ENCODE measurements around the gene ARAF. TPM values are rescaled to one million over a fixed set of nuclear protein-coding genes. Genes with fewer than 3 reads are reported as not detected.

The ARAF gene
- total RNA-seq, 1 experiment from 2014 or later: 63.5 TPM

DNA sequence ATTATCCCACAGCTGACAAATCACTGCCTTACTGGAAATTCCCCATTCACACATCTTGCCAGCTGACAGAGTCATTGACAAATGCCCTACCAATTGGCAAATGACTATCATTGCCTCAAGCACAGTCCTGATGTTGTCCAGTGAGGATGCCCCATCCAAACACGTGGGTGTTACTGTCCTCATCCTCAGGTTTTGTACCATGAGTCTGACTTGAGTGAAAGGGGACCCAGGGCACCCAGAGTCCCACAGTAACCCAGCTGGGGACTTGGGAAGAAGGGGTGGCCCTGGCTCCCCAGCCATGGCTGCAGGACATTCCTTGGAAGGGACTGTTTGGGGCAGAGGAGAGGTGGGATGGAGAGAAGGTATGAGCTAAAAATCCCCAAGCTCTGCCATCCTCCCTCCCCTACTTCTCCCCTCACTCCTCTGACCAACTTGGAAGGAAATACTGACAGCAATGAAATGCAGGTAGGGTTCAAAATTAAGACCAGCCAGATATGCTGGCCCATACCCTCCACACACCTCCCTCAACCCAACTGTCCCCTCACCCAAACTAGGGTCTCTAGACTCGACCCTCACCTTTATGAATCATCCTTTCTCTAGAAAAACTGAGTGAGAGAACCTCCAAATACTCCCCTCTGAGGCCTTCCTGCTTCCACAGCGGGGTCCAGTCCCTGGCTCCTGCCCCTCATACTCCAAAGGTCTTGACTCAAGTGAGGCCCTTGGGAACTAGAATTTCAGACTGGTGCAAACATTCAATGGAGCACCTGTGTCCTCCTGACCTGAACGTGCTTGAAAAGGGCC is 26.3 kb downstream of the ARAF start:
- H3K4me1 Mint-ChIP-seq (ENCODE audit: insufficient read depth, unreplicated experiment): peaks cover 6% of the 10 kb centered on the region
- H3K27ac Mint-ChIP-seq (ENCODE audit: low read depth, unreplicated experiment): no peak overlapping the region
- POLR2A ChIA-PET: interaction anchor here (0.7 kb wide), 1 partner anchor 9 kb away, joined by 3 read pairs; no protein-coding TSS in a partner anchor
- intact Hi-C loops (cut with micrococcal nuclease): no loop called here
- CTCF ChIA-PET: interaction anchor here (0.6 kb wide), 1 partner anchor 48 kb away, joined by 3 read pairs; no protein-coding TSS in a partner anchor
- DNase-seq (ENCODE audit: unreplicated experiment): peak; percentile 49
- no peaks in the 10 kb centered on the region for H3K9me3 Mint-ChIP-seq (ENCODE audit: unreplicated experiment)
- H3K4me3 Mint-ChIP-seq (ENCODE audit: unreplicated experiment): no peak overlapping the region
- no peaks in the 10 kb centered on the region for H3K27me3 Mint-ChIP-seq (ENCODE audit: insufficient read depth, unreplicated experiment)
- H3K36me3 Mint-ChIP-seq (ENCODE audit: insufficient read depth, unreplicated experiment): peaks cover 43% of the 10 kb centered on the region
- BruUV-seq (replicated peaks): no TSS peak
- TF ChIP-seq, protein P1, sequence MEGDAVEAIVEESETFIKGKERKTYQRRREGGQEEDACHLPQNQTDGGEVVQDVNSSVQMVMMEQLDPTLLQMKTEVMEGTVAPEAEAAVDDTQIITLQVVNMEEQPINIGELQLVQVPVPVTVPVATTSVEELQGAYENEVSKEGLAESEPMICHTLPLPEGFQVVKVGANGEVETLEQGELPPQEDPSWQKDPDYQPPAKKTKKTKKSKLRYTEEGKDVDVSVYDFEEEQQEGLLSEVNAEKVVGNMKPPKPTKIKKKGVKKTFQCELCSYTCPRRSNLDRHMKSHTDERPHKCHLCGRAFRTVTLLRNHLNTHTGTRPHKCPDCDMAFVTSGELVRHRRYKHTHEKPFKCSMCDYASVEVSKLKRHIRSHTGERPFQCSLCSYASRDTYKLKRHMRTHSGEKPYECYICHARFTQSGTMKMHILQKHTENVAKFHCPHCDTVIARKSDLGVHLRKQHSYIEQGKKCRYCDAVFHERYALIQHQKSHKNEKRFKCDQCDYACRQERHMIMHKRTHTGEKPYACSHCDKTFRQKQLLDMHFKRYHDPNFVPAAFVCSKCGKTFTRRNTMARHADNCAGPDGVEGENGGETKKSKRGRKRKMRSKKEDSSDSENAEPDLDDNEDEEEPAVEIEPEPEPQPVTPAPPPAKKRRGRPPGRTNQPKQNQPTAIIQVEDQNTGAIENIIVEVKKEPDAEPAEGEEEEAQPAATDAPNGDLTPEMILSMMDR (IDR thresholded peaks at IDR 0.05; ENCODE audit: unreplicated experiment): no peak

- TF ChIP-seq, protein P1 (IDR thresholded peaks at IDR 0.05; ENCODE audit: unreplicated experiment): no peak
- H3K27ac Mint-ChIP-seq (ENCODE audit: low read depth, unreplicated experiment): no peak overlapping the region
- no peak overlapping the region for H3K4me3 Mint-ChIP-seq (ENCODE audit: unreplicated experiment)
- intact Hi-C loops (cut with micrococcal nuclease): no loop called here
- POLR2A ChIA-PET: no interaction called here
- no peaks in the 10 kb centered on the region for H3K9me3 Mint-ChIP-seq (ENCODE audit: unreplicated experiment)
- no peak for DNase-seq (ENCODE audit: unreplicated experiment)
- peaks cover 39% of the 10 kb centered on the region for H3K36me3 Mint-ChIP-seq (ENCODE audit: insufficient read depth, unreplicated experiment)
- H3K4me1 Mint-ChIP-seq (ENCODE audit: insufficient read depth, unreplicated experiment): peaks cover 6% of the 10 kb centered on the region
- CTCF ChIA-PET: interaction anchor here (0.6 to 1.0 kb wide), 2 partner anchors 19 to 49 kb away, joined by 3 to 4 read pairs; no protein-coding TSS in a partner anchor
- H3K27me3 Mint-ChIP-seq (ENCODE audit: insufficient read depth, unreplicated experiment): no peaks in the 10 kb centered on the region
- BruUV-seq (replicated peaks): no TSS peak
Measured at GRCh38 chrX:47587906-47588735, 27.1 kb downstream of the ARAF start.

DNA sequence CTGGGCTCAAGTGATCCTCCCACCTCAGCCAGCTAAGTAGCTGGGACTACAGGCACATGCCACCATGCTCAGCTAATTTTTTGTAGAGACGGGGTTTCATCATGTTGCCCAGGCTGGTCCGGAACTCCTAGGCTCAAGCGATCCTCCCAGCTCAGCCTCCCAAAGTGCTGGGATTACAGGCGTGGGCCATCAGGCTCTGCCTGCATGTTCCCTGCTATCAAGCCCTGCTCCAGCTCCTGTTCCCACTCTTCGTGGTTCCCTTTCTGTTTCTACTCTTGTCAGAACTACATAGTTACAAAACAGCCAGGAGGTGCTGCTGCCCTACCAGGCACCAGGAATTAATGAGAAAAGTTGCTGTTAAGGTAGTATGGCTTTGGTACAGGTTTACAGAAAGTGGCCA is 30.0 kb downstream of the ARAF start:
- H3K36me3 Mint-ChIP-seq (ENCODE audit: insufficient read depth, unreplicated experiment): peaks cover 15% of the 10 kb centered on the region
- BruUV-seq (replicated peaks): no TSS peak
- POLR2A ChIA-PET: interaction anchor here (1.1 kb wide), 1 partner anchor 246 kb away, joined by 4 read pairs; the partner anchor contains the start of gene ZNF81

More for the DNA sequence above, 30.0 kb downstream of the ARAF start:
- H3K4me3 Mint-ChIP-seq (ENCODE audit: unreplicated experiment): no peak overlapping the region
- CTCF ChIA-PET: no interaction called here
- TF ChIP-seq, protein P1 (IDR thresholded peaks at IDR 0.05; ENCODE audit: unreplicated experiment): no peak
- H3K27me3 Mint-ChIP-seq (ENCODE audit: insufficient read depth, unreplicated experiment): no peaks in the 10 kb centered on the region
- H3K4me1 Mint-ChIP-seq (ENCODE audit: insufficient read depth, unreplicated experiment): peaks cover 4% of the 10 kb centered on the region
- DNase-seq (ENCODE audit: unreplicated experiment): no peak
- no peaks in the 10 kb centered on the region for H3K9me3 Mint-ChIP-seq (ENCODE audit: unreplicated experiment)
- intact Hi-C loops (cut with micrococcal nuclease): no loop called here
- no peak overlapping the region for H3K27ac Mint-ChIP-seq (ENCODE audit: low read depth, unreplicated experiment)

Data from MCF 10A (cell line).